Epithelial cell of umbilical artery (primary cell): ENCODE data around the gene KIF18B. TPM values are rescaled to one million over a fixed set of nuclear protein-coding genes. Genes with fewer than 3 reads are reported as not detected.

Experiments used
- total RNA-seq: library from RNA; depleted of rRNA; stranded (reverse); fragments of >200 nt; gene quantifications from 2 replicates; pipeline ENCODE4 v1.2.3, GENCODE V29; 2014

The KIF18B gene
- 4.2 and 4.3 TPM in 2 replicates for total RNA-seq

DNA sequence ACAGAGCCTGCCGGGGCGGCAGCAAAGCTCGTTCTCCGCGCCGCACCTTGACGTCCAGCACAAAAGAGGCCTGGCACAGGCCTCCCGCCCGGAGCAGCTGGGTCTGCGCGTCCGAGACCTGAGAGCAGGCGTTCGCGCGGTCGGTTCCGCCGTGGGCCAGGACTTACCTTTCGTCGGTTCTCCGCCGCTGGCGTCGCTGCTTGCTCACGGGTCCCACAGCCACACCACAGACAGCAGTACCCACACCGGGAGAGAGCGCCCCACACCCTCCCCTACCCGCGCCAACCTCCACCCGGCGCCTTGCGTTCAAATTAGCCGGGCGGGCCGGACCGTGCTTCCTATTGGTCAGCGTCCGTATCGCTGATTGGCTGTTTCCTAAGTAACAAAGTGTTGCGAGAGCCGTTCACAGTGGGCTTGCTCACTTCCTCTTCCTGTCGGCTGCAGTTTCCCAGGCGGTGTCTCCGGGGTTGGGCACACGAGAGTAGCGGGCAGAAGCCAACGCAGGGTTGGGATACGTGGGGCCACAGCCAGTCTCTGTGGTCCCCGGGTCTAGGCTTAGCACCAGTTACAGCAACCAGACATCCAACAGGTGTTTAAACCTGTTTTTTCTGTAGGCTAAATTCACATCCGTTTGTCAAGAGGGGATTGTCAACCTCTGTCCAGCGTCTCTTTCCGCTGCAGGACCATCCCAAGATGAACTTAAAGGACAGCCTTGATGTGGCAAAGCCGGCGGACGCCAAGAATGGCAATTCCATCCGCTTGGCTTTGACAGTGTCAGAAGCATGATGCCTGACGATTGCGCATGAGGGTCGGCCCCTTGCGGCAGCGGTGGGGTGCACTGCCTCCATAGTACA is at the start of gene KIF18B:
KIF18B (minus strand) TSS at position 313 of the 854 bp plus-strand sequence. CDS start 11,429 bp downstream, outside the sequence.

DNA sequence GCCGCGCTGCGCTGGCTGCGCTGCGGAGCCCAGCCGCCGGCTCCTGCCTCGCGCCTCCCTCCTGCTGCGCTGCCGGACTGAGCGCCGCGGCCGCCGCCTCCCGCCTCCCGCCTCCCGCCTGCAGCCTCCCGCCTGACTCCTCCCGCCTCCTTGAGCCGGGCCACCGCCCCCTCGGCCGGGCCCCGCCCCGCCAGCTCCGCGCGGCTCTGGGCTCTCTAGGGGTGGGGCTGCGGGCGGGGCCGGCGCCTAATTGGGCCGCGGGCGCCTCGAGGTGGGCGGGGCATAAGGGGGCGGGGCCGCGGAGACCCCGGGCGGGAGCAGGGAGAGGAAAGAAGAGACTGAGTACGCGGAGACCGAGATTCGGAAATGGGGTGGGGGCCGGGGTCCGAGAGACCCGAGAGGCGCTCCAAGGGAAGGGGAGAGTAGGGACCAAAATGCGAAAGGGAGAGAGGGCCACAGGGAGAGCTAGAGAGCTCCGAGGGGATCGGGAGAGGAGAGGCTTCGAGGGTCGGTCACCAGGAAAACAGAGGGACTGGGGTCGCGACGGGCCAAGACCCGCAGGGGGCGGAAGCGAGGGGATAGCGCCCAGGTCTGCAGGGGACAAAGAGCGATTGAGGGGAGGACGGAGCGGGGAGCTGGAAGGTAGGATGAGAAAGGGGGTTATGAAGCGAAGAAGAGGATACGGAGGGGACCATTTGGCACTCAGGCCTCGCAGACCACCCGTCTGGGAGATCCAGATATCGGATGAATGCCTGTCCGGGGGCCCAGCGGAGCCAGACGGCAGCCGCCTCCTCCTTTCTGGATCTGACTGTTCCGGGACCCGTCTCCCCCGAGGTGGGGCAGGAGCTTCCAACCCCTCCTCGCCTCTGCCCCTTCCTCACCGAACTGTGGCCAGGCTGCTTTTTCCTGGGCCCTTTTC is 20.9 kb upstream of the KIF18B start, which contains the start of gene C1QL1:
C1QL1 (minus strand) TSS at position 79 of the 919 bp plus-strand sequence. CDS start 255 bp downstream, outside the sequence.

DNA sequence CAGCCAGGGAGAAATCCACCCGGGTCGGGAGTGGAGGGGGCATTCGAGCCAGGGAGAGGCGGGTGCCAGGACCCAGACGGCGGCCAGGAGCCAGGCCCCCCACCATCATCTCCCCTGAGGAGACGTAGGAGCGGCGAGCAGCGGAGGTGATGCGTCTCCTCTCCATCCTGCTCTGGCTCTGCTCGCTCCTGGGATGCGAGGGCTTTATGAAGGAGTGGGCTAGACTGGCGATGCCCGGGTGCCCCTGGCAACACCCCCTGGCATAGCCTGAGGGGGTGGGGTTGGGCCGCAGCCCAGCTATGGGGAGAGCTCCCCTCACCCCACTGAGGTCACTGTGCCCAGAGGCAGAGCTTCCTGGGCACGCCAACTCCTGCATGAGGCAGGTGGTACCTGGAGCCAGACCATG is 32.2 kb downstream of the KIF18B start, which contains the start of gene GFAP:
GFAP (minus strand) TSS at position 180 of the 406 bp plus-strand sequence; CDS start at position 166, 14 bp downstream.

DNA sequence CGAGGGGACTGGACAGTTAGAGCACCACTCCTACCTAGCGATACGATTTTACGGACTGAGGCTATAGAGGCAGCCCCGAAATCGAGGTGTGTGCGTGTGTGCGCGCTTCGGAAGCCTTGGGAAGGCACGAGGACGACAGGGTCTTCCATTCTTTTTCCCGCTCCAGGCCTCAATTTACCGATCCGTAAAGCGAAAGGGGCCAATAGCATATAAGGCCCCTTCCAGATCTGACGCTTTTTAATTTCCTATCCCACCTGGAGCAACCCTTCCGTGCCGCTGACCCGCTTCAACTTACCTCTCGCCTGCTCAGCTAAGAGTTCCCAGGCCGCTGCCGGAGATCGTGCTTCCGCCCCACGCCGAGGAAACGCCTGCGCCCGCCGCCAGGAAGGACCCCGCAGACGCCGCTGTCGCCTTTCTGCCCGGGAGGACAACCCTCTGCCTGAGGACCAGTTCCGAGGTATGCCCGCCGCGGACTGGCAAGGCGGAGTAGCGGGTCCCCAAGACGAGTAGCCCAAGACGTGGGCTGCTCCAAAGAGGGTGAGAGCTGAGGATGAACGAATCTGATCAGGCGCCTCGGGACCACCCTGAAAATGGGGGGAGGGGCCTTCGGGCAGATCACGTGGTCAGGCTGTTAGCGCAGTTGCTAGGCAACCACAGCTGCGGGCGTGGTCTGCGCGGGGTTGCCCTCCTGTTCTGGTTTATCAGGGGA is 48.3 kb downstream of the KIF18B start, which contains the start of gene EFTUD2:
EFTUD2 (minus strand) TSS at position 372 of the 709 bp plus-strand sequence. CDS start 4,924 bp downstream, outside the sequence.

Other genes starting within 250 kb of the KIF18B start
- gene DBF4B, start 239.1 kb downstream of the KIF18B start, total RNA-seq: 5.2 and 7.3 TPM in 2 replicates
- under 0.01 and 0.15 TPM in 2 replicates for gene ADAM11, start 188.8 kb downstream of the KIF18B start, total RNA-seq
- gene GJC1, start 117.5 kb downstream of the KIF18B start, total RNA-seq: 11.7 and 35.0 TPM in 2 replicates
- not detected in 2 replicates for gene HIGD1B, start 99.9 kb downstream of the KIF18B start, total RNA-seq
- gene EFTUD2, start 48.3 kb downstream of the KIF18B start, total RNA-seq: 145 and 250 TPM in 2 replicates
- 0.65 and 1.5 TPM in 2 replicates for gene GFAP, start 32.3 kb downstream of the KIF18B start, total RNA-seq
- gene C1QL1, start 20.5 kb upstream of the KIF18B start, total RNA-seq: under 0.01 TPM in 1 of 2 replicates, not detected in the other
- gene DCAKD, start 103.9 kb upstream of the KIF18B start, total RNA-seq: 29.8 and 30.9 TPM in 2 replicates
- gene NMT1, start 113.5 kb upstream of the KIF18B start, total RNA-seq: 86.0 and 87.1 TPM in 2 replicates
- 4.2 and 4.4 TPM in 2 replicates for gene PLCD3, start 184.7 kb upstream of the KIF18B start, total RNA-seq
- gene ACBD4, start 187.9 kb upstream of the KIF18B start, total RNA-seq: 2.6 and 5.2 TPM in 2 replicates
- 7.1 and 7.8 TPM in 2 replicates for gene HEXIM1, start 200.7 kb upstream of the KIF18B start, total RNA-seq
- gene HEXIM2, start 214.1 kb upstream of the KIF18B start, total RNA-seq: 4.5 and 5.6 TPM in 2 replicates